GM23338 (cell line): ENCODE measurements around the gene FAM53A. TPM values are rescaled to one million over a fixed set of nuclear protein-coding genes. Genes with fewer than 3 reads are reported as not detected.
A peak's percentile ranks its signal among the peaks of the same experiment; 100 is the strongest.

Experiments used
- ATAC-seq: fragments of 200-7000 bp; cut with Tn5 transposase; 3 replicates; pipeline ENCODE4 v1.9.1; 2020
- DNase-seq: peaks from one replicate; pipeline ENCODE4 v3.0.0-alpha.2; 2015; ENCODE audit warnings: low spot score
- H2AFZ ChIP-seq: fragments of 200-600 bp; sonication (generic); 2 replicates; pipeline ENCODE4 v1.8.0; 2016; ENCODE audit warnings: antibody characterized with exemption, mild to moderate bottlenecking, moderate library complexity
- H3F3A ChIP-seq: fragments of 200-600 bp; sonication (generic); replicated peaks from 2 replicates; pipeline ENCODE4 v1.8.0; 2017; ENCODE audit warnings: antibody characterized with exemption, mixed run types, low read depth
- H3K27ac ChIP-seq: fragments of 200-600 bp; sonication (generic); 2 replicates; pipeline ENCODE4 v1.6.1; 2016; ENCODE audit warnings: low read depth
- H3K27me3 ChIP-seq: fragments of 200-600 bp; sonication (generic); 2 replicates; pipeline ENCODE4 v1.8.0; 2016; ENCODE audit warnings: mild to moderate bottlenecking, mixed run types, moderate library complexity; ENCODE audit not compliant: insufficient read depth
- H3K36me3 ChIP-seq: fragments of 200-600 bp; sonication (generic); 2 replicates; pipeline ENCODE4 v1.8.0; 2016; ENCODE audit warnings: mild to moderate bottlenecking; ENCODE audit not compliant: insufficient read depth
- H3K4me1 ChIP-seq: fragments of 200-600 bp; sonication (generic); 2 replicates; pipeline ENCODE4 v1.8.0; 2016; ENCODE audit warnings: mild to moderate bottlenecking, moderate library complexity; ENCODE audit not compliant: insufficient read depth
- H3K4me2 ChIP-seq: fragments of 200-600 bp; sonication (generic); 2 replicates; pipeline ENCODE4 v1.7.1; 2017; ENCODE audit warnings: mixed run types
- H3K4me3 ChIP-seq: fragments of 200-600 bp; sonication (generic); 2 replicates; pipeline ENCODE4 v1.6.1; 2016; ENCODE audit warnings: mixed run types
- H3K79me2 ChIP-seq: fragments of 200-600 bp; sonication (generic); replicated peaks from 2 replicates; pipeline ENCODE4 v1.8.0; 2017; ENCODE audit warnings: mild to moderate bottlenecking; ENCODE audit not compliant: insufficient read depth
- H3K9me2 ChIP-seq: fragments of 200-600 bp; sonication (generic); 2 replicates; pipeline ENCODE4 v1.8.0; 2017; ENCODE audit not compliant: insufficient read depth
- H4K20me1 ChIP-seq: fragments of 200-600 bp; sonication (generic); replicated peaks from 2 replicates; pipeline ENCODE4 v1.8.0; 2017; ENCODE audit warnings: mild to moderate bottlenecking; ENCODE audit not compliant: insufficient read depth
- H3K27ac Mint-ChIP-seq: 2 replicates; pipeline ENCODE4 v1.8.0; 2020; ENCODE audit warnings: inconsistent platforms, mild to moderate bottlenecking, moderate library complexity, mixed read lengths
- H3K27me3 Mint-ChIP-seq: 3 replicates; pipeline ENCODE4 v1.8.0; 2022; ENCODE audit warnings: low read depth, mild to moderate bottlenecking, moderate library complexity, mixed read lengths, inconsistent platforms; ENCODE audit not compliant: insufficient read depth, poor library complexity
- H3K36me3 Mint-ChIP-seq: 3 replicates; pipeline ENCODE4 v1.8.0; 2021; ENCODE audit warnings: low read depth, mild to moderate bottlenecking, inconsistent platforms, moderate library complexity, mixed read lengths
- H3K4me1 Mint-ChIP-seq: 3 replicates; pipeline ENCODE4 v1.8.0; 2020; ENCODE audit warnings: mild to moderate bottlenecking, inconsistent platforms, mixed read lengths
- H3K4me3 Mint-ChIP-seq: 3 replicates; pipeline ENCODE4 v1.8.0; 2021; ENCODE audit warnings: moderate library complexity, mild to moderate bottlenecking, inconsistent platforms, mixed read lengths
- H3K9me3 Mint-ChIP-seq: 3 replicates; pipeline ENCODE4 v1.8.0; 2020; ENCODE audit warnings: moderate library complexity, mild to moderate bottlenecking, inconsistent platforms, mixed read lengths
- CREB1 ChIP-seq: fragments of 250-450 bp; sonication (Bioruptor Pico); IDR thresholded peaks from 2 replicates; pipeline ENCODE4 v1.5.0; 2020; ENCODE audit warnings: low read depth, mild to moderate bottlenecking, moderate library complexity
- EZH2 ChIP-seq: fragments of 200-600 bp; sonication (generic); IDR thresholded peaks from one replicate; pipeline ENCODE4 v1.8.0; 2017; ENCODE audit warnings: antibody characterized with exemption, mild to moderate bottlenecking, low read depth; ENCODE audit not compliant: unreplicated experiment
- EZH2phosphoT487 ChIP-seq: fragments of 200-600 bp; sonication (generic); IDR thresholded peaks from one replicate; pipeline ENCODE4 v1.8.1; 2018; ENCODE audit warnings: antibody characterized with exemption; ENCODE audit not compliant: unreplicated experiment
- JUNB ChIP-seq: IDR thresholded peaks from one replicate; pipeline ENCODE4 v1.6.1; 2016; ENCODE audit warnings: antibody characterized with exemption; ENCODE audit not compliant: unreplicated experiment
- NANOG ChIP-seq: IDR thresholded peaks from 2 replicates; pipeline ENCODE4 v1.6.1; 2016; ENCODE audit warnings: antibody characterized with exemption, borderline replicate concordance
- POLR2AphosphoS5 ChIP-seq: IDR thresholded peaks from 2 replicates; pipeline ENCODE4 v1.6.1; 2016; ENCODE audit warnings: antibody characterized with exemption, low read depth
- STAT1 ChIP-seq: IDR thresholded peaks from one replicate; pipeline ENCODE4 v1.6.1; 2016; ENCODE audit warnings: antibody characterized with exemption; ENCODE audit not compliant: unreplicated experiment
- ZNF331 ChIP-seq: fragments of 250-450 bp; sonication (Bioruptor Pico); IDR thresholded peaks from 2 replicates; pipeline ENCODE4 v1.5.0; 2020; ENCODE audit warnings: low read depth, mild to moderate bottlenecking, moderate library complexity
- polyA plus RNA-seq: library from polyadenylated mRNA; unstranded; fragments of >200 nt; fragmentation: Nextera tagmentation; extraction: Ambion mirVana; gene quantifications from 2 replicates; pipeline ENCODE4 v1.2.1, GENCODE V29; 2016
- total RNA-seq: library from RNA; depleted of rRNA; stranded (reverse); fragments of >200 nt; shearing (Covaris generic); gene quantifications from 2 replicates; pipeline ENCODE4 v1.2.3, GENCODE V29; 2014
- TF ChIP-seq, protein P1 (sequence below), 2 experiments: fragments of 200-600 bp in 1 of 2; sonication (generic) in 1 of 2; conservative IDR thresholded peaks; 2 replicates each; pipeline versions ENCODE4 v1.5.1 to v1.6.1; 2016 to 2017; ENCODE audit warnings: antibody characterized with exemption in 2 of 2, low read depth in 2 of 2, mild to moderate bottlenecking in 2 of 2, moderate library complexity in 1 of 2
- TF ChIP-seq, protein P2 (sequence below): fragments of 250-450 bp; sonication (Bioruptor Pico); IDR thresholded peaks from 2 replicates; pipeline ENCODE4 v1.5.0; 2020; ENCODE audit warnings: mild to moderate bottlenecking, moderate library complexity
- TF ChIP-seq, protein P3 (sequence below): IDR thresholded peaks from 2 replicates; pipeline ENCODE4 v1.6.1; 2016; ENCODE audit warnings: antibody characterized with exemption

The FAM53A gene
- total and polyA plus RNA-seq, 2 experiments from 2014 or later, result 1.1 to 3.1 TPM

DNA sequence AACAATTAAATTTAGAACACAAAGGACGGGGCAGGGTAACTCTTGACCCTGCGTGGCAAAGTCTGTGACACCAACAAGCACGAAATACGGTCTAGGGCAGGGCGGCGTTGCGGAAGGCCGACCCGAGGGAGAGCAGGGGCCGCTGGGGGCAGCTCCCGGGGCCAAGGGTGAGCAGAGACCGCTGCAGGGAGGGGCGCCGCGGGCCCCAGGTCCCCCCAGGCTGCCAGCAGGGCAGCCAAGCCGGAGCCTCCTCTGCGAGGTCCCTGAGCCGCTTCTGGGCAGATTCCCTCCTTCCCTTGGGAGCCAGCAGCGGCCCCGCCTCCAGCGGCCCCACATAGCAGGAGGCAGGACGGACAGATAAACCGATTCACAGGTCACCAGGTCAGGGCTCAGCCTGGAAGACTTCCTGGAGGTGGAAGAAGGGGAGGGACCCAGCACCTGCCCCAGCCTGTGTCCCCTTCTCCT is 90.2 kb downstream of the FAM53A start:
- no peaks in the 10 kb centered on the region for H3K79me2 ChIP-seq
- ATAC-seq, result peak; percentile 14; the same call in 1 of the 3 replicates
- H3K4me3 ChIP-seq, result no peak overlapping the region
- no peak overlapping the region for H2AFZ ChIP-seq
- no peaks in the 10 kb centered on the region for H3K9me2 ChIP-seq
- no peaks in the 10 kb centered on the region for H3F3A ChIP-seq
- no peak for DNase-seq
- no peak overlapping the region for H3K27ac ChIP-seq
- peaks cover 1% of the 10 kb centered on the region for H3K27me3 Mint-ChIP-seq
- no peaks in the 10 kb centered on the region for H4K20me1 ChIP-seq
- peaks cover 7% of the 10 kb centered on the region for H3K4me1 Mint-ChIP-seq
- no peaks in the 10 kb centered on the region for H3K36me3 ChIP-seq
- TF ChIP-seq JUNB (no peak), STAT1 (no peak), POLR2AphosphoS5 (no peak), ZNF331 (CRISPR knock-in tag) (no peak), EZH2 (no peak), EZH2phosphoT487 (no peak), CREB1 (CRISPR knock-in tag) (no peak), NANOG (no peak)
- TF ChIP-seq, protein P1, sequence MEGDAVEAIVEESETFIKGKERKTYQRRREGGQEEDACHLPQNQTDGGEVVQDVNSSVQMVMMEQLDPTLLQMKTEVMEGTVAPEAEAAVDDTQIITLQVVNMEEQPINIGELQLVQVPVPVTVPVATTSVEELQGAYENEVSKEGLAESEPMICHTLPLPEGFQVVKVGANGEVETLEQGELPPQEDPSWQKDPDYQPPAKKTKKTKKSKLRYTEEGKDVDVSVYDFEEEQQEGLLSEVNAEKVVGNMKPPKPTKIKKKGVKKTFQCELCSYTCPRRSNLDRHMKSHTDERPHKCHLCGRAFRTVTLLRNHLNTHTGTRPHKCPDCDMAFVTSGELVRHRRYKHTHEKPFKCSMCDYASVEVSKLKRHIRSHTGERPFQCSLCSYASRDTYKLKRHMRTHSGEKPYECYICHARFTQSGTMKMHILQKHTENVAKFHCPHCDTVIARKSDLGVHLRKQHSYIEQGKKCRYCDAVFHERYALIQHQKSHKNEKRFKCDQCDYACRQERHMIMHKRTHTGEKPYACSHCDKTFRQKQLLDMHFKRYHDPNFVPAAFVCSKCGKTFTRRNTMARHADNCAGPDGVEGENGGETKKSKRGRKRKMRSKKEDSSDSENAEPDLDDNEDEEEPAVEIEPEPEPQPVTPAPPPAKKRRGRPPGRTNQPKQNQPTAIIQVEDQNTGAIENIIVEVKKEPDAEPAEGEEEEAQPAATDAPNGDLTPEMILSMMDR (conservative IDR thresholded peaks at IDR 0.05; ENCODE audit: low read depth in 2 of 2), result no peak
- TF ChIP-seq, protein P2, sequence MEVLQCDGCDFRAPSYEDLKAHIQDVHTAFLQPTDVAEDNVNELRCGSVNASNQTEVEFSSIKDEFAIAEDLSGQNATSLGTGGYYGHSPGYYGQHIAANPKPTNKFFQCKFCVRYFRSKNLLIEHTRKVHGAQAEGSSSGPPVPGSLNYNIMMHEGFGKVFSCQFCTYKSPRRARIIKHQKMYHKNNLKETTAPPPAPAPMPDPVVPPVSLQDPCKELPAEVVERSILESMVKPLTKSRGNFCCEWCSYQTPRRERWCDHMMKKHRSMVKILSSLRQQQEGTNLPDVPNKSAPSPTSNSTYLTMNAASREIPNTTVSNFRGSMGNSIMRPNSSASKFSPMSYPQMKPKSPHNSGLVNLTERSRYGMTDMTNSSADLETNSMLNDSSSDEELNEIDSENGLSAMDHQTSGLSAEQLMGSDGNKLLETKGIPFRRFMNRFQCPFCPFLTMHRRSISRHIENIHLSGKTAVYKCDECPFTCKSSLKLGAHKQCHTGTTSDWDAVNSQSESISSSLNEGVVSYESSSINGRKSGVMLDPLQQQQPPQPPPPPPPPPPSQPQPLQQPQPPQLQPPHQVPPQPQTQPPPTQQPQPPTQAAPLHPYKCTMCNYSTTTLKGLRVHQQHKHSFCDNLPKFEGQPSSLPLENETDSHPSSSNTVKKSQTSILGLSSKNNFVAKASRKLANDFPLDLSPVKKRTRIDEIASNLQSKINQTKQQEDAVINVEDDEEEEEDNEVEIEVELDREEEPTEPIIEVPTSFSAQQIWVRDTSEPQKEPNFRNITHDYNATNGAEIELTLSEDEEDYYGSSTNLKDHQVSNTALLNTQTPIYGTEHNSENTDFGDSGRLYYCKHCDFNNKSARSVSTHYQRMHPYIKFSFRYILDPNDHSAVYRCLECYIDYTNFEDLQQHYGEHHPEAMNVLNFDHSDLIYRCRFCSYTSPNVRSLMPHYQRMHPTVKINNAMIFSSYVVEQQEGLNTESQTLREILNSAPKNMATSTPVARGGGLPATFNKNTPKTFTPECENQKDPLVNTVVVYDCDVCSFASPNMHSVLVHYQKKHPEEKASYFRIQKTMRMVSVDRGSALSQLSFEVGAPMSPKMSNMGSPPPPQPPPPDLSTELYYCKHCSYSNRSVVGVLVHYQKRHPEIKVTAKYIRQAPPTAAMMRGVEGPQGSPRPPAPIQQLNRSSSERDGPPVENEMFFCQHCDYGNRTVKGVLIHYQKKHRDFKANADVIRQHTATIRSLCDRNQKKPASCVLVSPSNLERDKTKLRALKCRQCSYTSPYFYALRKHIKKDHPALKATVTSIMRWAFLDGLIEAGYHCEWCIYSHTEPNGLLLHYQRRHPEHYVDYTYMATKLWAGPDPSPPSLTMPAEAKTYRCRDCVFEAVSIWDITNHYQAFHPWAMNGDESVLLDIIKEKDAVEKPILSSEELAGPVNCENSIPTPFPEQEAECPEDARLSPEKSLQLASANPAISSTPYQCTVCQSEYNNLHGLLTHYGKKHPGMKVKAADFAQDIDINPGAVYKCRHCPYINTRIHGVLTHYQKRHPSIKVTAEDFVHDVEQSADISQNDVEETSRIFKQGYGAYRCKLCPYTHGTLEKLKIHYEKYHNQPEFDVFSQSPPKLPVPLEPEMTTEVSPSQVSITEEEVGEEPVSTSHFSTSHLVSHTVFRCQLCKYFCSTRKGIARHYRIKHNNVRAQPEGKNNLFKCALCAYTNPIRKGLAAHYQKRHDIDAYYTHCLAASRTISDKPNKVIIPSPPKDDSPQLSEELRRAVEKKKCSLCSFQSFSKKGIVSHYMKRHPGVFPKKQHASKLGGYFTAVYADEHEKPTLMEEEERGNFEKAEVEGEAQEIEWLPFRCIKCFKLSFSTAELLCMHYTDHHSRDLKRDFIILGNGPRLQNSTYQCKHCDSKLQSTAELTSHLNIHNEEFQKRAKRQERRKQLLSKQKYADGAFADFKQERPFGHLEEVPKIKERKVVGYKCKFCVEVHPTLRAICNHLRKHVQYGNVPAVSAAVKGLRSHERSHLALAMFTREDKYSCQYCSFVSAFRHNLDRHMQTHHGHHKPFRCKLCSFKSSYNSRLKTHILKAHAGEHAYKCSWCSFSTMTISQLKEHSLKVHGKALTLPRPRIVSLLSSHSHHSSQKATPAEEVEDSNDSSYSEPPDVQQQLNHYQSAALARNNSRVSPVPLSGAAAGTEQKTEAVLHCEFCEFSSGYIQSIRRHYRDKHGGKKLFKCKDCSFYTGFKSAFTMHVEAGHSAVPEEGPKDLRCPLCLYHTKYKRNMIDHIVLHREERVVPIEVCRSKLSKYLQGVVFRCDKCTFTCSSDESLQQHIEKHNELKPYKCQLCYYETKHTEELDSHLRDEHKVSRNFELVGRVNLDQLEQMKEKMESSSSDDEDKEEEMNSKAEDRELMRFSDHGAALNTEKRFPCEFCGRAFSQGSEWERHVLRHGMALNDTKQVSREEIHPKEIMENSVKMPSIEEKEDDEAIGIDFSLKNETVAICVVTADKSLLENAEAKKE (CRISPR knock-in tag), result no peak
- TF ChIP-seq, protein P3, sequence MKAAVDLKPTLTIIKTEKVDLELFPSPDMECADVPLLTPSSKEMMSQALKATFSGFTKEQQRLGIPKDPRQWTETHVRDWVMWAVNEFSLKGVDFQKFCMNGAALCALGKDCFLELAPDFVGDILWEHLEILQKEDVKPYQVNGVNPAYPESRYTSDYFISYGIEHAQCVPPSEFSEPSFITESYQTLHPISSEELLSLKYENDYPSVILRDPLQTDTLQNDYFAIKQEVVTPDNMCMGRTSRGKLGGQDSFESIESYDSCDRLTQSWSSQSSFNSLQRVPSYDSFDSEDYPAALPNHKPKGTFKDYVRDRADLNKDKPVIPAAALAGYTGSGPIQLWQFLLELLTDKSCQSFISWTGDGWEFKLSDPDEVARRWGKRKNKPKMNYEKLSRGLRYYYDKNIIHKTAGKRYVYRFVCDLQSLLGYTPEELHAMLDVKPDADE, result no peak
- H3K27ac Mint-ChIP-seq, result no peak overlapping the region
- no peaks in the 10 kb centered on the region; the same call in 2 of the 3 replicates for H3K36me3 Mint-ChIP-seq
- H3K4me3 Mint-ChIP-seq, result no peak overlapping the region; the same call in 2 of the 3 replicates
- no peaks in the 10 kb centered on the region for H3K27me3 ChIP-seq
- H3K4me2 ChIP-seq, result no peak overlapping the region
- no peaks in the 10 kb centered on the region for H3K4me1 ChIP-seq
- peaks cover 9% of the 10 kb centered on the region for H3K9me3 Mint-ChIP-seq
